A549 (cell line): ENCODE data around the gene PLK5. TPM values are rescaled to one million over a fixed set of nuclear protein-coding genes. Genes with fewer than 3 reads are reported as not detected.
A peak's percentile ranks its signal among the peaks of the same experiment; 100 is the strongest.

Experiments used
- ATAC-seq, 2 experiments: fragments of 200-7000 bp in 1 of 2; fragments of >200 bp in 1 of 2; cut with Nextera tagmentation in 1 of 2; cut with Tn5 transposase in 1 of 2; 3 replicates each; pipeline versions ENCODE4 v1.8.0 to v1.9.1; 2018 to 2020; ENCODE audit warnings: mild to moderate bottlenecking in 1 of 2, moderate library complexity in 1 of 2
- CTCF ChIA-PET: fragments of 300-600 bp; sonication (Branson Sonifier 250); formaldehyde crosslinking; extraction: SDS; loops from one replicate; lab custom pipeline; 2021; ENCODE audit warnings: antibody characterized with exemption, inconsistent platforms; lab: Yijun Ruan, JAX
- POLR2A ChIA-PET: fragments of 350-600 bp; formaldehyde crosslinking; extraction: SDS; loops from one replicate; lab custom pipeline; 2021; ENCODE audit warnings: antibody characterized with exemption, inconsistent platforms; lab: Yijun Ruan, JAX
- DNase-seq, 2 experiments: peaks; one replicate each; pipeline versions ENCODE4 v3.0.0 to v3.0.0-alpha.2; 2011 to 2016; ENCODE audit warnings: low read depth in 1 of 2, low spot score in 1 of 2
- FAIRE-seq: peaks from 2 replicates; lab custom pipeline; 2011; peaks lifted over from hg19 to GRCh38; lab: Jason Lieb, UNC
- H3K27ac ChIP-seq, 2 experiments: fragments of >200 bp; sonication (Bioruptor Twin); formaldehyde crosslinking; 3 replicates each; pipeline ENCODE4 v1.5.1; 2016 to 2017
- H3K4me1 ChIP-seq: fragments of >200 bp; sonication (Bioruptor Twin); formaldehyde crosslinking; 3 replicates; pipeline ENCODE4 v1.6.1; 2016
- H3K4me2 ChIP-seq: fragments of >200 bp; sonication (Bioruptor Twin); formaldehyde crosslinking; 3 replicates; pipeline ENCODE4 v1.6.1; 2016
- H3K4me3 ChIP-seq: fragments of >200 bp; sonication (Bioruptor Twin); formaldehyde crosslinking; 3 replicates; pipeline ENCODE4 v1.5.1; 2016
- H3K9me3 ChIP-seq: fragments of >200 bp; sonication (Bioruptor Twin); formaldehyde crosslinking; 3 replicates; pipeline ENCODE4 v1.6.1; 2016
- BHLHE40 ChIP-seq: IDR thresholded peaks from 2 replicates; pipeline ENCODE4 v1.6.1; 2012; ENCODE audit warnings: low read depth, low read length, inconsistent platforms
- CBX8 ChIP-seq: fragments of 200-600 bp; sonication (generic); IDR thresholded peaks from 2 replicates; pipeline ENCODE4 v1.6.1; 2016
- CEBPB ChIP-seq, 2 experiments: fragments of >200 bp in 1 of 2; sonication (Bioruptor Twin) in 1 of 2; formaldehyde crosslinking in 1 of 2; IDR thresholded peaks; 2 replicates each; pipeline ENCODE4 v1.6.1; 2012 to 2016
- E2F6 ChIP-seq: IDR thresholded peaks from 2 replicates; pipeline ENCODE4 v1.6.1; 2012; ENCODE audit warnings: low read depth, borderline replicate concordance
- EHF ChIP-seq: fragments of 250-450 bp; sonication (Bioruptor Pico); IDR thresholded peaks from 2 replicates; pipeline ENCODE4 v1.5.0; 2020; ENCODE audit warnings: mild to moderate bottlenecking
- GATA3 ChIP-seq: IDR thresholded peaks from 2 replicates; pipeline ENCODE4 v1.6.1; 2012; ENCODE audit warnings: borderline replicate concordance
- HEYL ChIP-seq: fragments of 250-450 bp; sonication (Bioruptor Pico); IDR thresholded peaks from 2 replicates; pipeline ENCODE4 v1.8.0; 2021; ENCODE audit warnings: mild to moderate bottlenecking, moderate library complexity
- HOXB13 ChIP-seq: fragments of 250-450 bp; sonication (Bioruptor Pico); IDR thresholded peaks from 2 replicates; pipeline ENCODE4 v1.5.0; 2020; ENCODE audit warnings: low read depth, mild to moderate bottlenecking, moderate library complexity
- KDM5A ChIP-seq: fragments of 200-600 bp; sonication (generic); IDR thresholded peaks from 2 replicates; pipeline ENCODE4 v1.6.1; 2016; ENCODE audit warnings: antibody characterized with exemption, mild to moderate bottlenecking
- MAFK ChIP-seq: fragments of 450-650 bp; IDR thresholded peaks from 2 replicates; pipeline ENCODE4 v1.6.1; 2014; ENCODE audit not compliant: partially characterized antibody
- MYC ChIP-seq: IDR thresholded peaks from 2 replicates; pipeline ENCODE4 v1.6.1; 2012; ENCODE audit warnings: mild to moderate bottlenecking, inconsistent platforms, low read length, improper control_type of control experiment, borderline replicate concordance
- NFE2L2 ChIP-seq: fragments of 150-350 bp; conservative IDR thresholded peaks from 2 replicates; pipeline ENCODE4 v1.6.1; 2014; ENCODE audit warnings: low read length
- NPAS2 ChIP-seq: fragments of 250-450 bp; sonication (Bioruptor Pico); IDR thresholded peaks from 2 replicates; pipeline ENCODE4 v1.8.0; 2022; ENCODE audit warnings: mild to moderate bottlenecking, moderate library complexity, borderline replicate concordance
- POLR2A ChIP-seq: IDR thresholded peaks from 2 replicates; pipeline ENCODE4 v1.6.1; 2012; ENCODE audit warnings: mild to moderate bottlenecking, low read length
- RARB ChIP-seq: fragments of 250-450 bp; sonication (Bioruptor Pico); IDR thresholded peaks from 2 replicates; pipeline ENCODE4 v1.8.0; 2021; ENCODE audit warnings: mild to moderate bottlenecking, moderate library complexity
- RCOR1 ChIP-seq: fragments of 150-350 bp; IDR thresholded peaks from 2 replicates; pipeline ENCODE4 v1.6.1; 2014; ENCODE audit warnings: antibody characterized with exemption, low read length, low read depth
- RFX5 ChIP-seq: fragments of 450-650 bp; IDR thresholded peaks from 2 replicates; pipeline ENCODE4 v1.7.1; 2014; ENCODE audit warnings: antibody characterized with exemption, mild to moderate bottlenecking, moderate library complexity
- RNF2 ChIP-seq: fragments of 200-600 bp; sonication (generic); IDR thresholded peaks from 2 replicates; pipeline ENCODE4 v1.6.1; 2016; ENCODE audit warnings: low read depth, mild to moderate bottlenecking, antibody characterized with exemption, moderate library complexity, borderline replicate concordance
- ZC3H11A ChIP-seq: fragments of 450-650 bp; IDR thresholded peaks from 2 replicates; pipeline ENCODE4 v1.6.1; 2014; ENCODE audit warnings: antibody characterized with exemption, mild to moderate bottlenecking
- ZFP36 ChIP-seq: fragments of 450-650 bp; IDR thresholded peaks from 2 replicates; pipeline ENCODE4 v1.6.1; 2014; ENCODE audit warnings: borderline replicate concordance; ENCODE audit not compliant: partially characterized antibody
- ZSCAN20 ChIP-seq: fragments of 250-450 bp; sonication (Bioruptor Pico); IDR thresholded peaks from 2 replicates; pipeline ENCODE4 v1.8.0; 2022; ENCODE audit warnings: mild to moderate bottlenecking, moderate library complexity
- WGBS: methylation state at CpG from one replicate; pipeline ENCODE4 v1.1.6; 2017; ENCODE audit errors: missing lambda C conversion rate; 5-methylcytosine and 5-hydroxymethylcytosine counted together
- polyA plus RNA-seq, 4 experiments: library from polyadenylated mRNA; depleted of rRNA in 3 of 4; stranded (reverse); fragments of >200 nt; fragmentation: RNase III in 1 of 4; extraction: RNeasy Plus Mini Kit Qiagen cat#74134 plus additional on column Dnase treatment in 1 of 4; gene quantifications; 2 replicates in 3 of 4; 3 replicates in 1 of 4; pipeline ENCODE4 v1.2.3, GENCODE V29; 2011 to 2017
- TF ChIP-seq, protein P1 (sequence below): IDR thresholded peaks from 2 replicates; pipeline ENCODE4 v1.6.1; 2012
- TF ChIP-seq, protein P2 (sequence below): fragments of >200 bp; sonication (Bioruptor Twin); formaldehyde crosslinking; IDR thresholded peaks from 2 replicates; pipeline ENCODE4 v1.6.1; 2016

PLK5 gene
- polyA plus RNA-seq, 2 of the 4 experiments (the other 2 are of a cell fraction), result not detected

- DNase-seq (peak; percentile 85 to 99), ATAC-seq (peak; percentile 85 to 94), FAIRE-seq (no peak)
- Histone ChIP-seq H3K4me3 (peak within 1 kb of the TSS; percentile 48), H3K9me3 (no peaks in the 10 kb centered on the region), H3K4me1 (peaks cover 18% of the 10 kb centered on the region; the same call in 2 of the 3 replicates), H3K4me2 (peak within 1 kb of the TSS; percentile 83), H3K27ac (peak within 1 kb of the TSS; percentile 76 to 96)
- CTCF ChIA-PET, result interaction anchor here (0.9 to 1.8 kb wide), 3 partner anchors 12 to 182 kb away, joined by 3 to 6 read pairs (median 3); no protein-coding TSS in a partner anchor
- WGBS, result 0% methylated on average over 18 of the region's 74 CpGs
- TF ChIP-seq RFX5 (peak; percentile 69; the same call in 1 of the 2 replicates), MAFK (no peak), ZFP36 (no peak), HEYL (CRISPR knock-in tag) (no peak), CEBPB (IDR thresholded peaks at IDR 0.05) (peak in 1 of 2 experiments; percentile 73; a peak in 2 of 4 replicates), POLR2A (peak; percentile 28; the same call in 1 of the 2 replicates), E2F6 (peak; percentile 67; the same call in 1 of the 2 replicates)
- TF ChIP-seq, protein P1, sequence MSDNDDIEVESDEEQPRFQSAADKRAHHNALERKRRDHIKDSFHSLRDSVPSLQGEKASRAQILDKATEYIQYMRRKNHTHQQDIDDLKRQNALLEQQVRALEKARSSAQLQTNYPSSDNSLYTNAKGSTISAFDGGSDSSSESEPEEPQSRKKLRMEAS, result 0 out of 2 replicates have a peak, but pooled peaks have one; percentile 41
- POLR2A ChIA-PET, result interaction anchor here (0.6 to 1.1 kb wide), 5 partner anchors 15 to 215 kb away, joined by 3 to 4 read pairs (median 4); partner anchors contain the start of gene FAM174C
These were observed 33.4 kb upstream of the PLK5 start, which contains the start of gene PCSK4 for GRCh38 chr19:1490311-1491113. Gene PCSK4, minus strand, starts transcription at chr19:1490350. Its CDS starts 4 bp downstream, at chr19:1490346.

DNA sequence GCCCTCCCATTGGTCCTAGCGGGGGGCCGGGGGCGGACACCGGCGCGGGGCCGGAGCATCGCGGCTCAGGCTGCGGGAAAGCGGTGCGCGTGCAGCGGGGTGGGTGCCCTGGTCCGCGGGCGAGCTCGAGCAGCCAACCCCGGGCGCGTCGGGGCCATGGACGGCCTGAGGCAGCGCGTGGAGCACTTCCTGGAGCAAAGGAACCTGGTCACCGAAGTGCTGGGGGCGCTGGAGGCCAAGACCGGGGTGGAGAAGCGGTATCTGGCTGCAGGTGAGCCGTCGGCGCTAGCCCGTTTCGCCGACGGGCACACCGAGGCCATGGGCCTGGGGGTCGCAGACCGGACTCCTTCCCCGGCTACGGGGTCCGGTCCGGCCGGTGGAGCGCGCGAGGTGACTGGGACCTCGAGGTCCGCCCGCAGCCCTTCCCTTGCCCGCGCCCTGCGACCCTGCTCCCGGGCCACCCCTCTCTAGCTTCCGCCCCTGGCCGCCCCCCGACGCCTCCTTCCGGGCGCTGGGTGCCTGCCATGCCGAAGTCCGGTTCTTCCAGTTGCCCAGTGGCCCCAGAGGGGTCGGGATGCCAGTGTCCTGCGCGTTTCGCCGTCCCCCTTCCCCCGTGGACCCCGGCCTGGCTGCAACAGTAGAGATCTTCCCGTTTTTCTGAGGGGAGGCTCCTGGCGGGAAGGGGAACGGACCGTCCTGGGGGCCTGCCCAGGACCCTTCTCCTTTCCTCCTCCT is 32.6 kb upstream of the PLK5 start, which contains the start of gene REEP6:
Gene REEP6 (plus strand): TSS at position 68 of the 735 bp plus-strand sequence. CDS start 89 bp downstream, at position 157.
- no peak; a peak in 1 of 6 replicates for ATAC-seq
- FAIRE-seq, result no peak
- no peak for DNase-seq
- 25% methylated on average over 23 of the region's 73 CpGs for WGBS
- H3K9me3 ChIP-seq, result no peaks in the 10 kb centered on the region
- ChIA-PET POLR2A (interaction anchor here (0.6 to 1.1 kb wide), 5 partner anchors 16 to 216 kb away, joined by 3 to 4 read pairs (median 4); partner anchors contain the start of gene FAM174C), CTCF (interaction anchor here (0.9 to 1.8 kb wide), 4 partner anchors 12 to 18 kb away, joined by 3 to 6 read pairs (median 4); no protein-coding TSS in a partner anchor)
- peaks cover 18% of the 10 kb centered on the region; the same call in 2 of the 3 replicates for H3K4me1 ChIP-seq
- peak within 1 kb of the TSS; percentile 76 to 96 for H3K27ac ChIP-seq
- 0 out of 2 replicates have a peak, but pooled peaks have one; percentile 37 for TF ChIP-seq E2F6
- TF ChIP-seq NPAS2, result no peak
- TF ChIP-seq, protein P1, result peak; percentile 45; the same call in 1 of the 2 replicates
- TF ChIP-seq POLR2A, result peak; percentile 47; the same call in 1 of the 2 replicates
- TF ChIP-seq RNF2, result 0 out of 2 replicates have a peak, but pooled peaks have one; percentile 45
- TF ChIP-seq HOXB13 (CRISPR knock-in tag), result no peak
- peak within 1 kb of the TSS; percentile 83 for H3K4me2 ChIP-seq
- H3K4me3 ChIP-seq, result peak within 1 kb of the TSS; percentile 48

DNA sequence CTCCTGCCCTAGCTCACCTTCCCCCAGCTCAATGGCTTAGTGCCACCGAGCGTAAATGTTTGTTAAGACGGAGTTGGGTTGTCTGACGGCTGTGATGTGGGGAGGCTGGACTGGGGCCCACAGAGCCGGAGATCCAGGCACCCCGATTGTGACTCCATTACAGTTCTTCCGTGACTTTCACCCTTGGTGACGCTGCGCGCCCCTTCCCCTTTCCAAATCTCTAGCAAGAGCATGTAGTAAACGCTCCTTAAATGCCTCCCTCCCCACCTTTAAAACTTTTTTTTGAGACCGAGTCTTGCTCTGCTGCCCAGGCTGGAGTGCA is 32.1 kb upstream of the PLK5 start:
- TF ChIP-seq EHF (CRISPR knock-in tag) (no peak), CBX8 (no peak), NPAS2 (no peak), RNF2 (no peak), POLR2A (no peak), RARB (CRISPR knock-in tag) (no peak), RCOR1 (no peak), BHLHE40 (no peak), KDM5A (no peak), HEYL (CRISPR knock-in tag) (no peak), NFE2L2 (no peak), CEBPB (IDR thresholded peaks at IDR 0.05) (no peak), GATA3 (no peak), ZSCAN20 (CRISPR knock-in tag) (no peak), ZC3H11A (no peak), HOXB13 (CRISPR knock-in tag) (no peak), MYC (no peak)
- TF ChIP-seq, protein P2, sequence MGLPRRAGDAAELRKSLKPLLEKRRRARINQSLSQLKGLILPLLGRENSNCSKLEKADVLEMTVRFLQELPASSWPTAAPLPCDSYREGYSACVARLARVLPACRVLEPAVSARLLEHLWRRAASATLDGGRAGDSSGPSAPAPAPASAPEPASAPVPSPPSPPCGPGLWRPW, result no peak
- peak overlapping the region; percentile 77 for H3K4me2 ChIP-seq
- H3K9me3 ChIP-seq, result no peaks in the 10 kb centered on the region
- FAIRE-seq (no peak), ATAC-seq (no peak), DNase-seq (no peak)
- 82% methylated on average over 11 of the region's 12 CpGs for WGBS
- POLR2A ChIA-PET, result no interaction called here
- CTCF ChIA-PET, result interaction anchor here (1.0 to 1.2 kb wide), 2 partner anchors 11 to 16 kb away, joined by 4 to 5 read pairs; no protein-coding TSS in a partner anchor
- no peak overlapping the region for H3K27ac ChIP-seq
- H3K4me3 ChIP-seq, result no peak overlapping the region; the same call in 2 of the 3 replicates
- peaks cover 18% of the 10 kb centered on the region; the same call in 2 of the 3 replicates for H3K4me1 ChIP-seq
